Activated CD8-positive, alpha-beta memory T cell treated with anti-CD3 and anti-CD28 coated beads for 48 hours (primary cell): ENCODE data around the gene SLC39A10.

Source experiments
- DNase-seq, 3 experiments: peaks; one replicate each; pipeline ENCODE4 v3.0.0-alpha.2; 2020; ENCODE audit warnings: low read depth in 2 of 3, low spot score in 2 of 3

SLC39A10 gene

DNA sequence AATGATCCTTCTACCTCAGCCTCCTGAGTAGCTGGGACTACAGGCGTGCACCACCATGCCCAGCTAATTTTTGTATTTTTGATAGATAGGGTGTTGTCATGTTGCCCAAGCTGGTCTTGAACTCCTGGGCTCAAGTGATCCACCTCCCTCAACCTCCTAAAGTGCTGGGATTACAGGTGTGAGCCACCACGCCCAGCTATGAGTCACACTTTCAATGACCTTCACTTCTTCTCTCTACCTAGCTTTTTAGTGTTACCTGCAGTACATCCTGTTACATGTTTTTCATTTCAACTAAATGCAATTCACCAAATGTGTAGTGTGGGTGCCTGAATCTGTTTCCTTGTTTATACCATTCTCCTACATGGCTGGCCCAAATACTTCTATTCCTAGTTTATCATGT is 64.0 kb downstream of the SLC39A10 start:
- no peak for DNase-seq

DNA sequence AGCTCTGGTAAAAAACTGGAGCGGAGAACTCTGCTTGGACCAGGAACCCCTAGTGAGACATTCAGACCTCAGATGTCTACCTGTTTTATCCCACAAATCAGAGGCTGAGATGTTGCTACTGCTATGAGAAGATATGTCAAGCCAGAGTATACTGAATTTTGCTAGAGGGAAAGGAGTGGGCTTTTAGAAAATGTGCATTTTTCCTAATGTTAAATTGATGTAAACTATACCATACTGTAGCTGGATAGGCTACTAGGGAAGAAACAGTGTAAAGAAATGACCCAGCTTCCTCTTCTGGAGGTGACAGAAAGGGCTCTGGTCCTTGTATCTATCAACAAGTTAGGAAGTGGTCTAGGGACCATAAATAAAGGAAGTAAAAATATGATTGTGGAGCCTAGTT is 65.0 kb downstream of the SLC39A10 start:
- DNase-seq = no peak

DNA sequence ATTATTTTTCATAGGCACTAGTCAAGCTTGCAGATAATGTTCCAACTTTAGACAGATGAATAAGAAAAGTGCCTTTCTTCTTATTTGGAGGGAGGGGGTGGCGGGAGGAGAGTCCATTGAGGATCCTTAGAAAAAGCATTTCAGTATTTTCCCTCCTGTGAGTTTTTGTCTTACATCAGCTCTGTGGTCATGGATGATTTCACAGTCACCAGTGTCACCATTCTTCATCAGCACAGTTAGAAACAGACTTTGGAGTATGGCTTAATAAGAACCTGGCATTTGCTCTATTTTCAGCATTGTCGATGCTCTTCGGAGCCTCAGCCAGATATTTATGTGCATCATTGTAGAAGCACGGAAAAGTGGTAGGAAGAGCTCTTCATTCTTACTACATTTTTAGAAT is 70.1 kb downstream of the SLC39A10 start:
- no peak for DNase-seq

DNA sequence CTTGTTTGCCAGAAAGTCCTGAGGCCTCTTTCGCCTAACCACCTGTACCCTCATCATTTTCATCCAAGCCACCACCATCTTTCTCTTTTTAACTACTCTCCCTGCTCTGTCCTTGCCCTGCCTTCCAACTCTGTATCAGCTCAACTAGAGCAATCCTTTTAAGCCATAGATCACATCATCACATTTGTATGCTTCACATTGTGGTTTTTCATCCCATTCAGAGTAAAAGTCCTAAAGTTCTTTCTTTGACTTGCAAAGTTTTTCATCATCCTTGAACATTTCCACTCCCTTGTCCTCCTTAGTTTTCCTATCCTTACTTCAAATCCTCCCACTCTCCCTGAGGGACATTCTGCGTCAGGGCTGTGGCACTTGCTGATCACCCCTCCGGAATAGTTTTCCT is 73.9 kb downstream of the SLC39A10 start:
- no peak for DNase-seq

DNA sequence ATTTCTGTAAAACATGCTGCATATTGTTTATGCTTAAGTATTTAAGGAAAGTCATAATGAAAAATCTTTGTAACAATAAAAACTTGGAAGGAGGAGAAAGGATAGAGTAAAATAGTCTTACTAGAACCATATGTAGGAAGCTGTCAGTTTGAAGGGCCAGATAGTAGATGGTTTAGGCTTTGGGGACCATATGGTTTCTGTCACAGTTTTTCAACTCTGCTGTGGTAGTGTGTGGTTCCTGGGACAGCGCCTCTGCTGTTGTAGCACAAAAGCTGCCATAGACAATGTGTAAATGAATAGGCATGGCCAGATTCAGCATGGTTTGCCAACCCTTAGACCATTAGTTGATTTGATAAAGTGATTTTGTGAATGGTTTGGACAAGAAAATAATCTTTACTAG is 75.5 kb downstream of the SLC39A10 start:
- no peak for DNase-seq

DNA sequence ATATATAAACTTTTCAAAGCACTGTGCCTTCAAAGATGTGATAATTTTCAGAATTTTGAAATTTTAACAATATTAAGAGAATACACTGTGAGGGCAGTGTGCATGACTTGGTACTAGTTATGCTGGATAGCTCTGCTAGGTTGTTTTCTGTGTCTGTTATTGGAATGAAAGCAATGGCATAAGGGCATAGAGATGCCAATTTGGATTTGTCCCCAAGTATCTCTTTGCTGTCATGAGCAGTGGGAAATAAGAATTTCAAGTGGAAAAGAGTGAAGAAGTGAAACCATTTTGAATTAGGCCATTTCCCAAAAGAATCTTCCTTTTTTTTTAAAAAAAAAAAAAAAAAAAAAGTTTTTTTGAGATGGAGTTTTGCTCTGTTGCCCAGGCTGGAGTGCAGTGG is 76.8 kb downstream of the SLC39A10 start:
- no peak for DNase-seq

DNA sequence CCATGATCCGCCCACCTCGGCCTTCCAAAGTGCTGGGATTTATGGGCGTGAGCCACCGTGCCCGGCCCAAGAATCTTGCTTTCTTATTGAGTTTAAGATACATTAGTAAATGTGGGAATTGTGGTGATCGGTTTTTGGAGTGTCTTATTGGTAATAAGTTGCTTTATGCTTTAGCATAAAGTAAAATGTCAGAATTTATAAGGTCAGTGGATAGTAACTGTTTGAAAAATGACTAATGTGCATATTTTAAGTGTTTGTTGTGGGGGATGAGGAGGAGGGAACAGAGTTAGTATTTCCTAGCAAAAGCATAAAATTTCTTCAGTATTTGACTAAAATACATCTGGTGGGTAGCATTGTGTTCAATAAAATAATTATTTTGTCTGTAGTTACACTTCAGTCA is 77.4 kb downstream of the SLC39A10 start:
- DNase-seq = no peak

DNA sequence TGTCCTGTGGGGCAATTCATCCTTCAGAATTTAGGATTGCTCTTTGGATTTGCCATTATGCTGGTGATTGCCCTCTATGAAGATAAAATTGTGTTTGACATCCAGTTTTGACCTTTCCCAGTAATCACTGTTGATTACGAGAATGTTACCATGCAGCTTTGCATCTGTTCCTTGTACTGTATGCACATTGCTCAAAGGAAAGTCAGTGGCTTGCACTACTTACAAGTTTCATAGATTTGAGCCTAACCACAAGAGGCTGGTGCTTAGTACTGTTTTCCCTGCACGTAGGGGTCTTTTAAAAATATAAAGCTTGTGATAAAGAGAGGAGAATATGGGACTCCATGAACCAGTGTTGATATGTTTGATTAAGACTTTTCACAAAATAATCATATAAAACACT is 77.9 kb downstream of the SLC39A10 start:
- no peak for DNase-seq

DNA sequence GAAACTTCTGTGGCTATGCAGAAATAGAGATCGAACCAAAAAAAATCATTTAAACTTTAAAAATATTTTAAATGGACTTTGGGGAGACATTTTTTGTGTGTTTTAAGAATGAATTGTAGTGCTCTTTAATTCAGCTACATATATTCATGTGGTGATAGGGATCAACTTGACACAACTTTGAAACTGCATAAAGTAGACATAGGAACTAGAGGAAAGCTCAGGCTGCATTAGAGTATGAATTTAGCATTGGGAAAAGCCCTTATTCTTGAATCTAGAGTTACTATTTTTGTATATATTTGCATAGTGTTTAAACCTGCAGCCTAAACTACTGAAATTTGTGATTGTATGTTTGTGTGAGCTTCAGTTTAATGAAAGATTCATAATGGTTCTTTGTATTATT is 78.3 kb downstream of the SLC39A10 start:
- DNase-seq = no peak

DNA sequence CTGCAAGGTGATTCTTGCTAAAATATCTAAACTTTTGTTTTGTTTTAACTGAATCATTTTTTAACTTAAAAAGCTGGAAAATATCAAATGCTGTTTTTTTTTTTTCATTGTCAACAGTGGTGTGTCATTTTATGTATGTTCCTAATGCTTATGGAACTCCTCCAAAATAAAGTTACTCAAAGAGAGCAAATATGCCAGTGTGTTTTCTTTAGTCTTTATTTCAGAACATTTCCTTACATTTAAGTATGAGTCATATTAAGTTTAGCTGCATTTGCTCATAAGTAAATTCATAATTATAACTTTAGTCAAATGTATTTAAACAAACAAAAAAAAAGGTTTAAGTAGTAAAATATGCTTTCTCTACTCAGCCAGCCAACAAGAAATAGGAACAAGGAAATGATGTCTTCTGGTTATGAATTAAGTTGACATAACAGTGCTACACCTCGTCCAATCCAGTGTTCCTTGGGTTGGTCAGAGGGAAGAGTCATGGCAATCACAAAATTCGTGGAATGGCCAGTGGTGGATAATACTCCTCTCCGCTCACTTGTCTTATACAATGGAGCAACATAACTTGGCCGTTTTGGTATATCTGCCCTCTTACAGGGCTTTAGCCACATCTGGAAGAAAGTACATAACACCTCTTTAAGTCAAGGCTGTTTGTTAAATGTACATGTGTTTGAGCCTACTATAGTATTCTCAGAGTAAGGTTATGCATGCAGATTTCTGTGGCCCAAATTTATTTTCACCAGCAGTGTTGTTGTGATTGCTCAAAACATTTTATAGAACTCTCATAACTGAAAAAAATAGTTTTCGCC is 80.7 kb downstream of the SLC39A10 start:
- no peak for DNase-seq

DNA sequence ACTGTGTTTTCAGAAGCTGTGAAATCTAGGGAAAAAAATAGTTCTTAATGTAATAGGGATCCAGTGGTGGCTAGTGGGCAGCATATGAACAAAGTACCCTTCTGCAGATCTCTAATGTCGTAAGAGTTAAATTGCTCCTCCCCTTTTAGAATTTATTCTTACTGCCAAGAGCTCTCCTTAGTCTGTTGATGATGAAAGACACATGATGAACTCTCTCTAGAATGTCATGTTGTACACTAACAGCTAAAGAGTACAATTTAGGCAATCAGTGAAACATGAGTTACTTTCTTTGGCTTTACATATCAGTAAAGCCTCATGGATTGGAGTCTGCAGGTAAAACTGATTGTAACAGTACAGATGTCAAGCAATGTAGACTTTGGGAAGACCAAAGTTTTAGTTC is 84.2 kb downstream of the SLC39A10 start:
- DNase-seq = no peak

DNA sequence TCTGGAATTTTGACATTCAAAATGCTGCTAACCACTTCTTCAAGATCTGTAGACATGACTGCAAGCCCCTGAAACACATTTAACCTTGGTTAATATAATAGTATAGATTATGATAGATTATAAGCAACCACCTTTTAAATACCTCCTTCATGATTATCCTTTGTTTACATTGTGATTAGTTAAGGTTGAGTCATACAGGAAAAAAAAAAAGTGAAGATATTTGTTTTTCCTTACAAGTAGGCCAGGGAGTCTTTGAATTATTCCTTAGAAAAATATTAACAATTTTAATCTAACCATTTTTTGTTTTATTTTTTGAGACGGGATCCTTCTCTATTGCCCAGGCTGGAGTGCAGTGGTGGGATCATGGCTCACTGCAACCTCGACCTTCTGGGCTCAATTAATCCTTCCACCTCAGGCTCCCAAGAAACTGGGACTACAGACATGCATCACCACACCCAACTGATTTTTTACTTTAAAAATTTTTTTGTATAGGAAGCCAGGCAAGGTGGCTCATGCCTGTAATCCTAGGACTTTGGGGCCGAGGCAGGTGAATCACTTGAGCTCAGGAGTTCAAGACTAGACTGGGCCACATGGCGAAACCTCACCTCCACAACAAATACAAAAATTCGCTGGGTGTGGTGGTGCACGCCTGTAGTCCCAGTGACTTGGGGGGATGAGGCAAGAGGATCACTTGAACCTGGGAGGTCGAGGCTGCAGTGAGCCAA is 99.4 kb downstream of the SLC39A10 start:
- no peak for DNase-seq

DNA sequence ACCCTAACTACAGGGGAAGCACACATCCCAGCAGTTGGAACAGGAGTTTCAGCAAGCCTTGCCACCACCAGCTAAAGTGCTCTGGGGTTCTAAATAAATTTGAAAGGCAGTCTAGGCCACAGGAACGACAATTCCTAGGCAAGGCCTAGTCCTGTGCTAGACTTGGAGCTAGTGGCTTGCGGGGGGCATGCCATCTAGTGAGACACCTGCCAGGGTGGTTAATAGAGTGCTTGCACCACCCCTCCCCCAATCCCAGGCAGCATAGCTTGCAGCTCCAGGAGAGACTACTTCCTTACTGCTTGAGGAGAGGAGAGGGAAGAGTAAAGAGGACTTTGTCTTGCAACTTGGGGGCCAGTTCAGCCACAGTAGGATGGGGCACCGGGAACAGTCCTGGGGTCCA is 101.8 kb downstream of the SLC39A10 start:
- DNase-seq = no peak

DNA sequence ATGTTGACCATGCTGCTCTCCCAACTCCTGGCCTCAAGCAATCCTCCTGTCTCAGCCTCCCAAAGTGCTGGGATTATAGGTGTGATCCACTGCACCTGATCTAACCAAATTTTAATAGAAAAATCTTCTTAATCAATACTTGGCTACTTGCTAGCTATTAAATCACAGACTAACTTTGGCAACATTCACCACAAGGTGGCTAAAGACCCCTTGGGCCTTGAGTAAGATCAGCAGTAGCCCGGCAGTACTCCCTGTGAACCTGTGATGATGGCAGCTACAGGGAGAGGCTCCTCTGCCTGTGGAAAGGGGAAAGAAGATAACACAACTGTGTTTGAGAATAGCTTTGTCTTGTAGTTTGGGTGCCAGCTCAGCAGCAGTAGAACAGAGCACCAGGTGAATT is 102.9 kb downstream of the SLC39A10 start:
- no peak for DNase-seq

DNA sequence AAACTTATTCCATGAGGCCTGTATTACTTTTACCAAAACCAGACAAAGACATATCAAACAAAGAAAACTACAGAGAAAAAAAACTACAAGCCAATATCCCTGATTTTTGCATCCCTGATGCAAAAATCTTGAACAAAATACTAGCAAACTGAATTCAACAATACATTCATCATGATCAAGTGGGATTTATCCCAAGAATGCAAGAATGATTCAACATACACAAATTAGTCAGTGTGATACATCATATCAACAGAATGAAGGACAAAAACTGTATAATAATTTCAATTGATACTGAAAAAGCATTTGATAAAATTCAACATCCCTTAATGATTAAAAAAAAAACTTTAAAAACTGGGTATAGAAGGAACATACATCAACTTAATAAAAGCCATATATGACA is 106.8 kb downstream of the SLC39A10 start:
- DNase-seq = no peak

DNA sequence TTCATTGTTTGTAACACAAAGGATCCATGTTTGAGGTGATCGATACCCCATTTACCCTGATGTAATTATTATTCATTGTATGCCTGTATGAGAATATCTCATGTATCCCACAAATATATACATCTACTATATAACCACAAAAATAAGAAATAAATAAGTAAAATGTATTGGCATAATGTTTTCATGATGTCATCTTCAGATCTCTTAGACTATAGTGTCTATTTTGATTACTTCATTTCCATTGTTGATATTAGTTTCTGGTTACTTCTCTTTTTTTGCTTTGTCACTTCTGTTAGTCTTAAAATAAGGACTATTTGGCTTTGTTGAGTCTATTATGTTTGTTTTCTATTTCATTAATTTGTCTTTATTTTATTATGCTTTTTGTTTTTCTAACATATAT is 109.7 kb downstream of the SLC39A10 start:
- DNase-seq = no peak

DNA sequence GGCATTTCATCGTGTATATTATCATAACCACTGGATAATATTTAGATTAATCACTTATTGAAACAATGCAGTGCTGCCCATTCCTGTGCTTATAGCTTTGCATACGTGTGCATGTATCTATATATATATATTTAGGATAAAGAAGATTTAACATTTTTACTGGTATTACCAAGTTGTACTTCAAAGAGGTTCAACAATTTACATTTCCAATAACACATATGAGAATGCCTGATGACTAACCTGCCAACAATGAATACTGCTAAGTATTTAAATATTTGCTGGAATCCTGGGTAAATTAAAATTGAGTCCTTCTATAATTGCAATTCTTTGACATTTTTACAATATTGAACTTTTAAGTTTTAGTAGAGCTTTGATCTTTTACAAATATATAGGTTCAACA is 111.4 kb downstream of the SLC39A10 start:
- no peak for DNase-seq

DNA sequence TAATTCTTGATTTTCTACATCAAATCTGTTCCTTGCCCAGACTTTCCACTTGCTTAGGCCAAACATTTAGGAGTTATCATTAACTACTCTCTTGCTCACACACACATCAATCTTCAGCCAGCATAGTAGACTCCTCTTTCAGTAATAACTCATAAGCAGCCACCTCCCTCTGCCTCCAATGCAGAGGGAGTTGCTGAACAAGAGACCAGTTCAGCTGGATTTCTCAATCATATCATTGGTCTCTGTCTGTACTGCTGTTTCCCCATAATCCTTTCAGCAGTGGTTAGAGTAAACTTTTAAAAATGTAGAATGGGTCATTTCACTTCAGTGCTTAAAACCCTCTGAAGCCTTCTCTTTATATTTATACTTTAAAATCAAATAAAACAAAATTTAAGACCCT is 112.9 kb downstream of the SLC39A10 start:
- no peak for DNase-seq

DNA sequence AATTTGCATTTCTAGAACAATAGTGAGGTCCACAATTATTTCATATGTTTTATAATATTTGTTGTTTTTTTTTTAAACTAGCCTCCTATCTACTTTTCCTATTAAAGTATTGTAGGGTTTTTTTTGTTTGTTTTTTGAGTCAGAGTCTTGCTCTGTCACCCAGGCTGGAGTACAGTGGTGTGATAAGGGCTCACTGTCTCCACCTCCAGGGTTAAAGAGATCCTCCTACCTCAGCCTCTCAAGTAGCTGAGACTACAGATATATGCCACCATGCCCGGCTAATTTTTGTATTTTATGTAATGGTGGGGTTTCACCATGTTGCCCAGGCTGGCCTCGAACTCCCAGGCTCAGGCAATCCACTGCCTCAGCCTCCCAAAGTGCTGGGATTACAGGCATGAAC is 122.5 kb downstream of the SLC39A10 start:
- DNase-seq = no peak

DNA sequence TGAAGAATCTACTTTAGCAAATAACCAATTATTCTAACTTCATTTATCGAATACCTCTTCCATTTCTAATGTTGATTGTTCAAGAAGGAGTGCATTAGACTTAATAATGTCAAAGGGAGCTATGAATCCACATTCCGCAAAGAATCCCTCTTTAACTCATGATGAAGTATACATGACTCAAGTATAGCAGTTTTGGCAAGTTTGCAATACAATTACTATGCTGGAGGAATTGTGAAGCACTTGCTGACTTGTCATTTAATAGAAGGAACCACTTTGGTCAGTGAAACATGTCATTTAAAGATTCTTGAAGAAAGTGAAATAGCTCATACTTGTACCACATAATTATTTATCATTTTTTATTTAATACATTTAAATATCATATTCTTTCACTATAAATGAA is 125.1 kb downstream of the SLC39A10 start:
- DNase-seq = no peak
